ENCODE measurements around the gene CHRNA5.

CHRNA5 gene

DNA sequence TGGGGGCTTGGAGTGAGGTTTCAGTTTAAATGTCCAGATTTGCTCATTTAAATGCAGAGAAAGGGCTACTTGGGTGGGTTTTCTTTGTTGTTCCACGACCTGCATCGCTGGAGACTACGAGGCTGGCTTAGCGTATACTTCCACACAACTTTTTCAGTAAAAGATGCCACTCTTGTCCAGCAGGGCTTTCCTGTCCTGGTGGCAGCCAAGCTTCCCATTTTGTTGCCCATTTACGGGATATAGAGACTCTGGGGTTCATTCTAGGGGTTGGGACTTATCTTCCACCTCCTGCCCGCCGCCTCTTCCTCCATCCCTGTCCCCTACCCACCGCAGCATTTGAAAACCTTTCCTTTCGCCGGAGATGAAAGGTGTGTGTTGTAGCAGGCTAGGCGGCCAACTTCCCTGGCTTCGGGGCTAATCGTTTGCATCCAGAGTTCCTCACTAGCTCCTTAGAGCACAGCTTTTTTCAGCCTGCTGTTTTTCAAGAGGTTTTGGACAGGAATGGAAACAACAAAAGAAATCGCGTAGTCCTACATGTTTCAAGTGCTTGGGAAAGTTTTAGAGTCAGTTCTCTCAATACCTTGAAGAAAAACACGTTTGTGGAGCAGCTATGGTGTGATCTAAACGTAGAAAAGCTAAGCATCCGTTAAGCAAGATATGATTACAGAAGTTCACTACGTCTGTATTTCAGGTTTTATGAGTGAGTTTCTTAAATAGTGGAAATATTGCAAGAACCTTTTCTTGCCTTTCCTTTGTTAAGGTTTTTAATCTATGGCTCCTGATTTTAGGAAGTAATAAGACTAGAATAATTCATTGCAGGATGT lies 843 bp downstream of the CHRNA5 start:
- H3K4me3 ChIP-seq (ENCODE audit: low read length): peak overlapping the region; percentile 89
- TF ChIP-seq, protein P1, sequence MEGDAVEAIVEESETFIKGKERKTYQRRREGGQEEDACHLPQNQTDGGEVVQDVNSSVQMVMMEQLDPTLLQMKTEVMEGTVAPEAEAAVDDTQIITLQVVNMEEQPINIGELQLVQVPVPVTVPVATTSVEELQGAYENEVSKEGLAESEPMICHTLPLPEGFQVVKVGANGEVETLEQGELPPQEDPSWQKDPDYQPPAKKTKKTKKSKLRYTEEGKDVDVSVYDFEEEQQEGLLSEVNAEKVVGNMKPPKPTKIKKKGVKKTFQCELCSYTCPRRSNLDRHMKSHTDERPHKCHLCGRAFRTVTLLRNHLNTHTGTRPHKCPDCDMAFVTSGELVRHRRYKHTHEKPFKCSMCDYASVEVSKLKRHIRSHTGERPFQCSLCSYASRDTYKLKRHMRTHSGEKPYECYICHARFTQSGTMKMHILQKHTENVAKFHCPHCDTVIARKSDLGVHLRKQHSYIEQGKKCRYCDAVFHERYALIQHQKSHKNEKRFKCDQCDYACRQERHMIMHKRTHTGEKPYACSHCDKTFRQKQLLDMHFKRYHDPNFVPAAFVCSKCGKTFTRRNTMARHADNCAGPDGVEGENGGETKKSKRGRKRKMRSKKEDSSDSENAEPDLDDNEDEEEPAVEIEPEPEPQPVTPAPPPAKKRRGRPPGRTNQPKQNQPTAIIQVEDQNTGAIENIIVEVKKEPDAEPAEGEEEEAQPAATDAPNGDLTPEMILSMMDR (IDR thresholded peaks at IDR 0.05; ENCODE audit: low read length): peak; percentile 24; the same call in 1 of the 2 replicates
- no peak for TF ChIP-seq EZH2phosphoT487 (IDR thresholded peaks at IDR 0.05; ENCODE audit: low read length)
- no peak overlapping the region for H3K27ac ChIP-seq (ENCODE audit: low read length)
- H3F3A ChIP-seq (ENCODE audit: insufficient read depth, low read length): peaks cover 14% of the 10 kb centered on the region
- H3K9me3 ChIP-seq (replicated peaks; ENCODE audit: insufficient read depth, low read length): no peaks in the 10 kb centered on the region
- peak; percentile 39 for DNase-seq
- peaks cover 10% of the 10 kb centered on the region; the same call in 1 of the 2 replicates for H3K4me1 ChIP-seq (ENCODE audit: low read length)
- no peaks in the 10 kb centered on the region for H3K27me3 ChIP-seq (replicated peaks; ENCODE audit: insufficient read depth, low read length)
- no peaks in the 10 kb centered on the region for H4K20me1 ChIP-seq (ENCODE audit: insufficient read depth, low read length)
- peak overlapping the region; percentile 70 for H3K4me2 ChIP-seq (ENCODE audit: low read depth, low read length)
- no peaks in the 10 kb centered on the region for H3K36me3 ChIP-seq (replicated peaks; ENCODE audit: insufficient read depth, low read length)
- peaks cover 26% of the 10 kb centered on the region for H3K79me2 ChIP-seq (ENCODE audit: low read length)
- peak overlapping the region; percentile 51 for H2AFZ ChIP-seq (ENCODE audit: low read length)
- no peaks in the 10 kb centered on the region for H3K9me2 ChIP-seq (replicated peaks; ENCODE audit: insufficient read depth, low read length)
- H3K9ac ChIP-seq (ENCODE audit: low read length): peak overlapping the region; percentile 50

DNA sequence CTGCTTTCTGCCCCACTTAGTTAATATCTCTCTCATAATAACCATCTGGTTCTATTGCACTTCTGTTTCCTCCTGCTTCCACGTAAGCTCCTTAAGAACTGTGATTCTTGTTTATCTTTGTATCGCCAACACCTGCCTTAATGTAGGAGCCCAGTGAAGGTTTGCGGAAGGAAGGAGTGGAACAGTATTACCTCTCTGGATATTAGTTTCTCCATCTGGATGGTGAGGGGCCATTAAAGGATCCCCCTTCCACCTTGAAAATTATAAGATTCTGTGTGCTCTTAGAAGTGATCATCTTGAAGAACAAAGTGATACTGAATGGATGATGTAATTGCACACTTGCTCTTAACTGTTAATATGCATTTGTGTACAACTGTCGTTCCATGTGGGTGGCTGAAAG lies 2.2 kb downstream of the CHRNA5 start:
- Histone ChIP-seq H2AFZ (ENCODE audit: low read length) (no peak overlapping the region), H3K4me1 (ENCODE audit: low read length) (peaks cover 10% of the 10 kb centered on the region; the same call in 1 of the 2 replicates), H4K20me1 (ENCODE audit: insufficient read depth, low read length) (no peaks in the 10 kb centered on the region), H3K27me3 (replicated peaks; ENCODE audit: insufficient read depth, low read length) (no peaks in the 10 kb centered on the region), H3K9me3 (replicated peaks; ENCODE audit: insufficient read depth, low read length) (no peaks in the 10 kb centered on the region), H3K4me2 (ENCODE audit: low read depth, low read length) (no peak overlapping the region), H3K9me2 (replicated peaks; ENCODE audit: insufficient read depth, low read length) (no peaks in the 10 kb centered on the region), H3K36me3 (replicated peaks; ENCODE audit: insufficient read depth, low read length) (no peaks in the 10 kb centered on the region), H3K79me2 (ENCODE audit: low read length) (peaks cover 27% of the 10 kb centered on the region), H3K9ac (ENCODE audit: low read length) (no peak overlapping the region), H3K4me3 (ENCODE audit: low read length) (no peak overlapping the region), H3K27ac (ENCODE audit: low read length) (no peak overlapping the region), H3F3A (ENCODE audit: insufficient read depth, low read length) (peaks cover 14% of the 10 kb centered on the region)
- TF ChIP-seq EZH2phosphoT487 (IDR thresholded peaks at IDR 0.05; ENCODE audit: low read length): no peak
- TF ChIP-seq EZH2 (optimal IDR thresholded peaks at IDR 0.05; ENCODE audit: low read depth, low read length): no peak
- TF ChIP-seq, protein P1 (IDR thresholded peaks at IDR 0.05; ENCODE audit: low read length): no peak
- no peak for DNase-seq

GRCh38 chr15:78570710-78571109 lies 5.4 kb downstream of the CHRNA5 start:
- Histone ChIP-seq H4K20me1 (ENCODE audit: insufficient read depth, low read length) (no peaks in the 10 kb centered on the region), H3K27ac (ENCODE audit: low read length) (no peak overlapping the region), H2AFZ (ENCODE audit: low read length) (no peak overlapping the region), H3K79me2 (ENCODE audit: low read length) (peaks cover 32% of the 10 kb centered on the region), H3F3A (ENCODE audit: insufficient read depth, low read length) (no peaks in the 10 kb centered on the region), H3K4me2 (ENCODE audit: low read depth, low read length) (no peak overlapping the region), H3K9me3 (replicated peaks; ENCODE audit: insufficient read depth, low read length) (no peaks in the 10 kb centered on the region), H3K27me3 (replicated peaks; ENCODE audit: insufficient read depth, low read length) (no peaks in the 10 kb centered on the region), H3K9ac (ENCODE audit: low read length) (no peak overlapping the region), H3K9me2 (replicated peaks; ENCODE audit: insufficient read depth, low read length) (no peaks in the 10 kb centered on the region), H3K36me3 (replicated peaks; ENCODE audit: insufficient read depth, low read length) (no peaks in the 10 kb centered on the region), H3K4me1 (ENCODE audit: low read length) (0 out of 2 replicates have a peak, but pooled peaks cover 3% of the 10 kb centered on the region), H3K4me3 (ENCODE audit: low read length) (no peak overlapping the region)
- DNase-seq: no peak
- TF ChIP-seq EZH2 (optimal IDR thresholded peaks at IDR 0.05; ENCODE audit: low read depth, low read length) (no peak), EZH2phosphoT487 (IDR thresholded peaks at IDR 0.05; ENCODE audit: low read length) (no peak)
- TF ChIP-seq, protein P1 (IDR thresholded peaks at IDR 0.05; ENCODE audit: low read length): no peak

Data from MM.1S (cell line).